GM12878 (cell line): Measurements from ENCODE around the gene ME3. TPM values are rescaled to one million over a fixed set of nuclear protein-coding genes. Genes with fewer than 3 reads are reported as not detected.

ENCODE experiments used
- ATAC-seq: fragments of 200-7000 bp; cut with Tn5 transposase; 3 replicates; pipeline ENCODE4 v1.9.1; 2020; ENCODE audit warnings: mild to moderate bottlenecking, moderate library complexity
- BruUV-seq: library from RNA; stranded (reverse); fragments of 400-500 nt; replicated peaks from 2 replicates; lab custom pipeline; 2021; lab: Mats Ljungman, UMichigan
- CTCF ChIA-PET: fragments of 300-600 bp; sonication (Branson Sonifier 250); formaldehyde crosslinking; extraction: SDS; loops from one replicate; lab custom pipeline; 2021; ENCODE audit warnings: inconsistent platforms; lab: Yijun Ruan, JAX
- POLR2A ChIA-PET: fragments of 350-600 bp; formaldehyde crosslinking; extraction: SDS; loops from one replicate; lab custom pipeline; 2021; ENCODE audit warnings: inconsistent platforms; lab: Charles Lee
- RAD21 ChIA-PET: fragments of 300-600 bp; sonication (Branson Sonifier 250); formaldehyde crosslinking; loops from one replicate; lab custom pipeline; 2023; ENCODE audit warnings: antibody characterized with exemption; ENCODE audit not compliant: unreplicated experiment; lab: Charles Lee
- SMC1A ChIA-PET: fragments of 300-600 bp; sonication (Branson Sonifier 250); formaldehyde crosslinking; loops from one replicate; lab custom pipeline; 2023; ENCODE audit not compliant: unreplicated experiment, uncharacterized antibody; lab: Charles Lee
- DNase-seq: peaks from one replicate; pipeline ENCODE4 v3.0.0-alpha.2; 2011; ENCODE audit warnings: low read depth, low spot score
- FAIRE-seq: peaks from 3 replicates; lab custom pipeline; 2011; peaks lifted over from hg19 to GRCh38; lab: Jason Lieb, UNC
- H2AFZ ChIP-seq: 2 replicates; pipeline ENCODE4 v1.6.0; 2011; ENCODE audit warnings: low read depth, low read length, control low read depth; ENCODE audit not compliant: control insufficient read depth
- H3K27ac ChIP-seq: 2 replicates; pipeline ENCODE4 v1.5.1; 2011; ENCODE audit warnings: control low read depth; ENCODE audit not compliant: control insufficient read depth, insufficient read depth
- H3K27me3 ChIP-seq, 2 experiments: replicated peaks in 1 of 2; 2 replicates each; pipeline versions ENCODE4 v1.6.0 to v1.6.1; 2011; ENCODE audit warnings: low read length in 1 of 2; ENCODE audit not compliant: control insufficient read depth in 2 of 2, insufficient read depth in 2 of 2
- H3K36me3 ChIP-seq, 2 experiments: 2 replicates each; pipeline ENCODE4 v1.5.1; 2011; ENCODE audit warnings: low read length in 1 of 2; ENCODE audit not compliant: control insufficient read depth in 2 of 2, insufficient read depth in 2 of 2
- H3K4me1 ChIP-seq: 2 replicates; pipeline ENCODE4 v1.6.1; 2011; ENCODE audit warnings: mild to moderate bottlenecking, low read length, moderate library complexity, mixed read lengths; ENCODE audit not compliant: control insufficient read depth, insufficient read depth
- H3K4me2 ChIP-seq: 2 replicates; pipeline ENCODE4 v1.6.0; 2011; ENCODE audit warnings: control low read depth; ENCODE audit not compliant: control insufficient read depth, insufficient read depth
- H3K4me3 ChIP-seq: fragments of 200-600 bp; sonication (generic); 2 replicates; pipeline ENCODE4 v1.5.1; 2016
- H3K79me2 ChIP-seq: 2 replicates; pipeline ENCODE4 v1.6.0; 2011; ENCODE audit warnings: low read length; ENCODE audit not compliant: control insufficient read depth, insufficient read depth
- H3K9ac ChIP-seq: 2 replicates; pipeline ENCODE4 v1.8.0; 2011; ENCODE audit warnings: low read length, control low read depth, mixed read lengths; ENCODE audit not compliant: control insufficient read depth, insufficient read depth
- H3K9me3 ChIP-seq: replicated peaks from 3 replicates; pipeline ENCODE4 v1.5.1; 2011; ENCODE audit warnings: mild to moderate bottlenecking, low read length; ENCODE audit not compliant: control insufficient read depth, insufficient read depth
- H4K20me1 ChIP-seq: 2 replicates; pipeline ENCODE4 v1.6.0; 2011; ENCODE audit not compliant: control insufficient read depth, insufficient read depth
- E2F8 ChIP-seq: fragments of 450-650 bp; IDR thresholded peaks from 2 replicates; pipeline ENCODE4 v1.6.1; 2018; ENCODE audit warnings: mild to moderate bottlenecking, low read depth, moderate library complexity; ENCODE audit not compliant: partially characterized antibody
- EZH2 ChIP-seq: IDR thresholded peaks from 2 replicates; pipeline ENCODE4 v1.6.1; 2012; ENCODE audit warnings: low read depth, mild to moderate bottlenecking, control low read depth, inconsistent platforms, low read length, borderline replicate concordance; ENCODE audit not compliant: control insufficient read depth
- FOS ChIP-seq: IDR thresholded peaks from 3 replicates; pipeline ENCODE4 v1.6.1; 2011; ENCODE audit warnings: borderline replicate concordance; ENCODE audit not compliant: insufficient read length; ENCODE audit errors: extremely low read depth
- GABPA ChIP-seq: IDR thresholded peaks from 2 replicates; pipeline ENCODE4 v1.6.1; 2014; ENCODE audit warnings: antibody characterized with exemption, low read depth, mild to moderate bottlenecking, inconsistent platforms
- IRF5 ChIP-seq: fragments of 450-650 bp; IDR thresholded peaks from 2 replicates; pipeline ENCODE4 v1.6.1; 2017; ENCODE audit warnings: borderline replicate concordance
- MEF2A ChIP-seq: IDR thresholded peaks from 2 replicates; pipeline ENCODE4 v1.6.1; 2011; ENCODE audit warnings: low read depth, mild to moderate bottlenecking, low read length, moderate library complexity; ENCODE audit not compliant: insufficient read depth
- NFYB ChIP-seq: IDR thresholded peaks from 2 replicates; pipeline ENCODE4 v1.6.1; 2011; ENCODE audit warnings: low read depth, mild to moderate bottlenecking, low read length, improper control_type of control experiment, moderate library complexity; ENCODE audit not compliant: insufficient read depth
- NR2C1 ChIP-seq: fragments of 450-650 bp; IDR thresholded peaks from 2 replicates; pipeline ENCODE4 v1.6.1; 2017; ENCODE audit warnings: antibody characterized with exemption, mild to moderate bottlenecking, moderate library complexity
- NR2F1 ChIP-seq: fragments of 450-650 bp; conservative IDR thresholded peaks from 2 replicates; pipeline ENCODE4 v1.6.1; 2017; ENCODE audit warnings: mild to moderate bottlenecking
- POLR2AphosphoS5 ChIP-seq: IDR thresholded peaks from 2 replicates; pipeline ENCODE4 v1.6.1; 2011; ENCODE audit warnings: mild to moderate bottlenecking, low read length, inconsistent platforms
- SREBF2 ChIP-seq: IDR thresholded peaks from 2 replicates; pipeline ENCODE4 v1.6.1; 2012; ENCODE audit warnings: mild to moderate bottlenecking, low read length
- USF2 ChIP-seq: IDR thresholded peaks from 2 replicates; pipeline ENCODE4 v1.6.1; 2011; ENCODE audit warnings: low read depth, low read length, improper control_type of control experiment, borderline replicate concordance
- in situ Hi-C: fragments of 300-500 bp; cut with MboI; formaldehyde crosslinking; loops from 9 replicates; pipeline ENCODE4 v1.14.3; 2018; ENCODE audit warnings: mixed read lengths
- intact Hi-C: fragments of 100-400 bp; cut with micrococcal nuclease; formaldehyde crosslinking; loops from one replicate; pipeline ENCODE4 v1.14.2; 2022; ENCODE audit not compliant: unreplicated experiment
- polyA plus RNA-seq, 11 experiments: library from polyadenylated mRNA; depleted of rRNA in 4 of 11; unstranded in 6 of 11; stranded (reverse) in 5 of 11; fragments of >200 nt; fragmentation: Nextera tagmentation in 4 of 11; fragmentation: Illumina TruSeq in 1 of 11; extraction: Ambion mirVana in 4 of 11; extraction: Trizol in 1 of 11; gene quantifications; 1 replicate in 1 of 11; 2 replicates in 10 of 11; pipeline versions ENCODE4 v1.2.1 to v1.2.3, GENCODE V29; 2011 to 2016; ENCODE audit warnings: inconsistent platforms in 2 of 11, missing spikeins in 2 of 11, low read depth in 1 of 11
- total RNA-seq, 4 experiments: library from RNA; depleted of rRNA in 3 of 4; stranded (reverse); fragments of >200 nt in 3 of 4; fragmentation: Illumina TruSeq in 1 of 4; extraction: Trizol in 1 of 4; gene quantifications; 2 replicates each; pipeline versions ENCODE4 v1.2.1 to v1.2.3, GENCODE V29; 2013 to 2021

Gene ME3
- total and polyA plus RNA-seq, 10 of the 15 experiments (the other 5 are each of a cell fraction or from before 2014, with no cell fraction given): 0.06 to 0.40 (median 0.19) TPM; not detected in 2

- H3K9ac ChIP-seq: no peak overlapping the region
- no peak overlapping the region for H2AFZ ChIP-seq
- H3K4me3 ChIP-seq: no peak overlapping the region
- no peaks in the 10 kb centered on the region for H3K4me1 ChIP-seq
- ChIA-PET SMC1A (interaction anchor here (1.6 kb wide), 1 partner anchor 161 kb away, joined by 4 read pairs; no protein-coding TSS in a partner anchor), POLR2A (no interaction called here), RAD21 (no interaction called here), CTCF (interaction anchor here (1.2 to 3.9 kb wide), 3 partner anchors 9 to 162 kb away, joined by 3 to 31 read pairs (median 5); no protein-coding TSS in a partner anchor)
- ATAC-seq (no peak), FAIRE-seq (no peak), DNase-seq (no peak)
- BruUV-seq: no TSS peak
- no peaks in the 10 kb centered on the region for H3K79me2 ChIP-seq
- TF ChIP-seq GABPA (no peak), E2F8 (no peak), EZH2 (no peak), USF2 (no peak), FOS (no peak), IRF5 (no peak), MEF2A (no peak), NFYB (no peak), NR2C1 (no peak), POLR2AphosphoS5 (no peak), NR2F1 (no peak), SREBF2 (no peak)
- in situ Hi-C loops: loop anchor here (5.0 to 10.0 kb wide), 2 partner anchors 50 to 197 kb away; no protein-coding TSS in a partner anchor
- H3K27ac ChIP-seq: no peak overlapping the region
- H3K36me3 ChIP-seq: no peaks in the 10 kb centered on the region
- no peaks in the 10 kb centered on the region for H4K20me1 ChIP-seq
- intact Hi-C loops: no loop called here
- no peaks in the 10 kb centered on the region for H3K27me3 ChIP-seq
- H3K4me2 ChIP-seq: no peak overlapping the region
- no peaks in the 10 kb centered on the region; the same call in 2 of the 3 replicates for H3K9me3 ChIP-seq
Measured at GRCh38 chr11:86617502-86617901, 54.9 kb downstream of the ME3 start.
